Adrenal gland (tissue), 5 donors: ENCODE data around the gene ESAM.

Source experiments
- CTCF ChIP-seq, 6 experiments: fragments of 450-650 bp in 4 of 6; fragments of 200-600 bp in 2 of 6; sonication (generic) in 1 of 6; IDR thresholded peaks; 1 replicate in 5 of 6; 2 replicates in 1 of 6; pipeline versions ENCODE4 v1.5.1 to v1.8.0; 2016 to 2021; ENCODE audit warnings: antibody characterized with exemption in 6 of 6, mild to moderate bottlenecking in 2 of 6, moderate library complexity in 1 of 6
- POLR2A ChIP-seq, 2 donors: fragments of 450-650 bp; IDR thresholded peaks; one replicate each; pipeline ENCODE4 v1.6.1; 2017; ENCODE audit warnings: antibody characterized with exemption in 2 of 2, mild to moderate bottlenecking in 2 of 2, moderate library complexity in 1 of 2
- donor health status: DM: no; HTN: no; CAD: no.

- TF ChIP-seq CTCF (IDR thresholded peaks at IDR 0.05) (peak; percentile 53 to 71 (median 64)), POLR2A (IDR thresholded peaks at IDR 0.05) (no peak)
Measured at GRCh38 chr11:124758355-124759265, 3.5 kb downstream of the ESAM start.
